SK-N-SH (cell line): ENCODE results near the gene CHPF2. TPM values are rescaled to one million over a fixed set of nuclear protein-coding genes. Genes with fewer than 3 reads are reported as not detected.

Source experiments
- CTCF ChIA-PET: fragments of 300-600, 350-600 bp; formaldehyde crosslinking; extraction: SDS; loops from one replicate; lab custom pipeline; 2021; lab: Yijun Ruan, JAX
- POLR2A ChIA-PET: fragments of 350-600 bp; sonication (Branson Sonifier 250); formaldehyde crosslinking; extraction: SDS; loops from one replicate; lab custom pipeline; 2020; ENCODE audit warnings: antibody characterized with exemption, inconsistent platforms; lab: Yijun Ruan, JAX
- DNase-seq: peaks from one replicate; pipeline ENCODE4 v3.0.0; 2012
- H2AFZ ChIP-seq: fragments of 200-600 bp; sonication (generic); 2 replicates; pipeline ENCODE4 v1.8.1; 2016; ENCODE audit warnings: antibody characterized with exemption, mild to moderate bottlenecking, low read depth
- H3F3A ChIP-seq: fragments of 200-600 bp; sonication (generic); replicated peaks from 2 replicates; pipeline ENCODE3; 2016; ENCODE audit warnings: antibody characterized with exemption, mild to moderate bottlenecking; ENCODE audit not compliant: insufficient read depth
- H3K27ac ChIP-seq, 2 experiments: fragments of 200-500 bp in 1 of 2; fragments of 200-600 bp in 1 of 2; sonication (Bioruptor generic) in 1 of 2; sonication (generic), shearing (Covaris generic) in 1 of 2; 2 replicates each; pipeline versions ENCODE4 v1.5.1 to v1.6.1; 2014 to 2016; ENCODE audit warnings: low read depth in 2 of 2, inconsistent platforms in 1 of 2, low read length in 1 of 2, mild to moderate bottlenecking in 1 of 2, mixed read lengths in 1 of 2
- H3K27me3 ChIP-seq: fragments of 200-600 bp; sonication (generic), shearing (Covaris generic); 2 replicates; pipeline ENCODE4 v1.6.1; 2016; ENCODE audit warnings: mixed run types; ENCODE audit not compliant: insufficient read depth
- H3K36me3 ChIP-seq, 2 experiments: fragments of 200-500 bp in 1 of 2; fragments of 200-600 bp in 1 of 2; sonication (Bioruptor generic) in 1 of 2; sonication (generic) in 1 of 2; replicated peaks in 1 of 2; 2 replicates each; pipeline versions ENCODE3 to v1.5.1; 2014 to 2016; ENCODE audit warnings: low read length in 1 of 2, mild to moderate bottlenecking in 1 of 2; ENCODE audit not compliant: insufficient read depth in 2 of 2, control insufficient read depth in 1 of 2
- H3K4me1 ChIP-seq, 2 experiments: fragments of 200-500 bp in 1 of 2; fragments of 200-600 bp in 1 of 2; sonication (Bioruptor generic) in 1 of 2; sonication (generic), shearing (Covaris generic) in 1 of 2; 2 replicates each; pipeline versions ENCODE4 v1.5.1 to v1.6.1; 2014 to 2016; ENCODE audit warnings: low read depth in 1 of 2, low read length in 1 of 2, mixed run types in 1 of 2; ENCODE audit not compliant: insufficient read depth in 2 of 2, control insufficient read depth in 1 of 2
- H3K4me2 ChIP-seq: fragments of 200-600 bp; sonication (generic), shearing (Covaris generic); 2 replicates; pipeline ENCODE4 v1.6.1; 2017; ENCODE audit warnings: mixed run types
- H3K4me3 ChIP-seq, 2 experiments: fragments of 200-500 bp in 1 of 2; fragments of 200-600 bp in 1 of 2; sonication (Bioruptor generic) in 1 of 2; sonication (generic), shearing (Covaris generic) in 1 of 2; 2 replicates each; pipeline versions ENCODE4 v1.5.1 to v1.8.1; 2014 to 2016; ENCODE audit warnings: low read depth in 2 of 2, inconsistent platforms in 1 of 2, low read length in 1 of 2, mild to moderate bottlenecking in 1 of 2, mixed read lengths in 1 of 2, moderate library complexity in 1 of 2
- H3K79me2 ChIP-seq: fragments of 200-600 bp; sonication (generic); 2 replicates; pipeline ENCODE4 v1.8.1; 2017; ENCODE audit warnings: mild to moderate bottlenecking; ENCODE audit not compliant: insufficient read depth
- H3K9ac ChIP-seq: fragments of 200-600 bp; sonication (generic); 2 replicates; pipeline ENCODE4 v1.6.1; 2017; ENCODE audit warnings: mixed run types
- H3K9me2 ChIP-seq: fragments of 200-600 bp; sonication (generic); 2 replicates; pipeline ENCODE4 v1.6.1; 2017; ENCODE audit warnings: mixed run types
- H3K9me3 ChIP-seq: fragments of 200-600 bp; sonication (generic); 2 replicates; pipeline ENCODE4 v1.6.1; 2017; ENCODE audit warnings: mixed run types, mild to moderate bottlenecking, moderate library complexity
- H4K20me1 ChIP-seq: fragments of 200-600 bp; sonication (generic); 2 replicates; pipeline ENCODE4 v1.6.1; 2017; ENCODE audit warnings: mild to moderate bottlenecking, mixed run types; ENCODE audit not compliant: insufficient read depth
- CHD2 ChIP-seq: fragments of 150-350 bp; IDR thresholded peaks from 2 replicates; pipeline ENCODE4 v1.6.1; 2018; ENCODE audit warnings: low read length; ENCODE audit not compliant: partially characterized antibody
- CTCF ChIP-seq: fragments of 200-600 bp; sonication (generic); IDR thresholded peaks from 2 replicates; pipeline ENCODE4 v1.6.1; 2017; ENCODE audit warnings: antibody characterized with exemption, mild to moderate bottlenecking, moderate library complexity
- FOSL2 ChIP-seq: IDR thresholded peaks from 2 replicates; pipeline ENCODE4 v1.4.0; 2012; ENCODE audit warnings: low read depth, mild to moderate bottlenecking, moderate library complexity, borderline replicate concordance
- FOXM1 ChIP-seq: IDR thresholded peaks from 2 replicates; pipeline ENCODE4 v1.4.0; 2012; ENCODE audit warnings: low read depth, mild to moderate bottlenecking
- GATA2 ChIP-seq: sonication (generic); formaldehyde crosslinking; IDR thresholded peaks from 2 replicates; pipeline ENCODE4 v1.5.0; 2020; ENCODE audit warnings: mild to moderate bottlenecking, missing genetic modification reagents
- MXI1 ChIP-seq: IDR thresholded peaks from 2 replicates; pipeline ENCODE4 v1.6.1; 2012; ENCODE audit warnings: mild to moderate bottlenecking, low read depth, low read length, improper control_type of control experiment
- NRF1 ChIP-seq: IDR thresholded peaks from 2 replicates; pipeline ENCODE4 v1.6.1; 2012; ENCODE audit warnings: low read depth, mild to moderate bottlenecking, low read length
- RCOR1 ChIP-seq: fragments of 150-350 bp; IDR thresholded peaks from 2 replicates; pipeline ENCODE4 v1.6.1; 2017; ENCODE audit warnings: antibody characterized with exemption, low read length
- RFX5 ChIP-seq: IDR thresholded peaks from 2 replicates; pipeline ENCODE4 v1.6.1; 2012; ENCODE audit warnings: mild to moderate bottlenecking, improper control_type of control experiment, low read length
- TCF12 ChIP-seq: IDR thresholded peaks from 2 replicates; pipeline ENCODE4 v1.4.0; 2012
- USF1 ChIP-seq: IDR thresholded peaks from 2 replicates; pipeline ENCODE4 v1.4.0; 2012; ENCODE audit warnings: low read depth, borderline replicate concordance
- WGBS: methylation state at CpG from one replicate; pipeline ENCODE4 v1.1.6; 2017; ENCODE audit warnings: low lambda C conversion rate; 5-methylcytosine and 5-hydroxymethylcytosine counted together
- polyA plus RNA-seq, 3 experiments: library from polyadenylated mRNA; depleted of rRNA; stranded (reverse); fragments of >200 nt; gene quantifications; 2 replicates each; pipeline ENCODE4 v1.2.3, GENCODE V29; 2012
- TF ChIP-seq, protein P1 (sequence below): IDR thresholded peaks from 2 replicates; pipeline ENCODE4 v1.4.0; 2012; ENCODE audit warnings: low read depth
- TF ChIP-seq, protein P2 (sequence below): fragments of 150-350 bp; IDR thresholded peaks from 2 replicates; pipeline ENCODE4 v1.6.1; 2016; ENCODE audit warnings: mild to moderate bottlenecking, low read depth, low read length

Gene CHPF2
- polyA plus RNA-seq, 1 of the 3 experiments (the other 2 are of a cell fraction), result 68.6 TPM

DNA sequence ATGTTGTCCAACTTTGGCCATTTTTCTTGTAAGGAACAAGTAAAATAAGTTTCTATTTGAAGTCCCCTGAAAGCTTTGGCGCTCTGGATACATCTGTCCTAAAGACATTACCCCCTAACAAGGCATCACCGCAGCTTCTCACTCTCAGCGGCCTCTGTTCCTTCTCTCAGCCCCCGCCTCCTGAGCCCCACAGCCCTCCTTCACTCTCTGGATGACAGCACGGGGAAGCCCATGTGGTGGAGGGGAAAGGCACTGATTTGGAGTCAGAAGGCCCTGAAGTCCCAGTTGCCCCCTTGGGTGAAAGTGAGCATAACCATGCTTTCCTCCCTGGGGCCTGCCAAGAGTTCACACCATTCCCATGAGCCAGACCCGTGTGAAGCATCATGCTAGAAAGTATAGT, 26.6 kb upstream of the CHPF2 start (continued):
- TF ChIP-seq USF1, result no peak
- no peak for TF ChIP-seq FOXM1
- no peak for TF ChIP-seq MXI1
- TF ChIP-seq FOSL2, result no peak
- no peak for TF ChIP-seq RFX5
- TF ChIP-seq GATA2, result no peak
- TF ChIP-seq CTCF, result no peak
- no peak for TF ChIP-seq TCF12
- no peak for TF ChIP-seq NRF1

GRCh38 chr7:151206914-151207313, 25.4 kb upstream of the CHPF2 start:
- POLR2A ChIA-PET, result no interaction called here
- 62% methylated on average over 9 of the region's 9 CpGs for WGBS

More at GRCh38 chr7:151206914-151207313, 25.4 kb upstream of the CHPF2 start:
- H3K36me3 ChIP-seq, result peaks cover 0 to 3% of the 10 kb centered on the region in 2 experiments
- H3F3A ChIP-seq, result no peaks in the 10 kb centered on the region
- no peak for TF ChIP-seq RCOR1
- TF ChIP-seq, protein P1, sequence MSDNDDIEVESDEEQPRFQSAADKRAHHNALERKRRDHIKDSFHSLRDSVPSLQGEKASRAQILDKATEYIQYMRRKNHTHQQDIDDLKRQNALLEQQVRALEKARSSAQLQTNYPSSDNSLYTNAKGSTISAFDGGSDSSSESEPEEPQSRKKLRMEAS, result no peak
- TF ChIP-seq CTCF, result no peak
- no peak for TF ChIP-seq NRF1
- TF ChIP-seq, protein P2, sequence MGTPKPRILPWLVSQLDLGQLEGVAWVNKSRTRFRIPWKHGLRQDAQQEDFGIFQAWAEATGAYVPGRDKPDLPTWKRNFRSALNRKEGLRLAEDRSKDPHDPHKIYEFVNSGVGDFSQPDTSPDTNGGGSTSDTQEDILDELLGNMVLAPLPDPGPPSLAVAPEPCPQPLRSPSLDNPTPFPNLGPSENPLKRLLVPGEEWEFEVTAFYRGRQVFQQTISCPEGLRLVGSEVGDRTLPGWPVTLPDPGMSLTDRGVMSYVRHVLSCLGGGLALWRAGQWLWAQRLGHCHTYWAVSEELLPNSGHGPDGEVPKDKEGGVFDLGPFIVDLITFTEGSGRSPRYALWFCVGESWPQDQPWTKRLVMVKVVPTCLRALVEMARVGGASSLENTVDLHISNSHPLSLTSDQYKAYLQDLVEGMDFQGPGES, result no peak
- no peak for TF ChIP-seq CHD2
- no peak for DNase-seq
- H3K27ac ChIP-seq, result no peak overlapping the region
- no peaks in the 10 kb centered on the region for H3K9me2 ChIP-seq
- no peaks in the 10 kb centered on the region for H3K4me1 ChIP-seq
- no peak overlapping the region for H3K9ac ChIP-seq
- H4K20me1 ChIP-seq, result 0 out of 2 replicates have a peak, but pooled peaks cover 9% of the 10 kb centered on the region
- H3K4me3 ChIP-seq, result no peak overlapping the region
- H3K9me3 ChIP-seq, result no peaks in the 10 kb centered on the region
- CTCF ChIA-PET, result interaction anchor here (0.8 to 1.0 kb wide), 4 partner anchors 39 to 95 kb away, joined by 3 to 4 read pairs (median 4); partner anchors contain the start of gene GBX1
- H3K27me3 ChIP-seq, result peaks cover 48% of the 10 kb centered on the region
- H3K4me2 ChIP-seq, result no peak overlapping the region
- no peak overlapping the region for H2AFZ ChIP-seq
- H3K79me2 ChIP-seq, result no peaks in the 10 kb centered on the region
